ENCODE results near the gene EOMES.
"Not testable (repeated sequence)": the region's sequence is repeated elsewhere in the genome, so short reads cannot be mapped to it uniquely, and the experiment has no call there.

The EOMES gene

GRCh38 chr3:27721717-27722564 is at the start of gene EOMES:
Gene EOMES (minus strand): TSS chr3:27722323. CDS start chr3:27722294, 29 bp downstream.
- H3K4me3 ChIP-seq (ENCODE audit: low read length), result peak within 1 kb of the TSS; percentile 38
- no peak for DNase-seq (ENCODE audit: low read depth)
- TF ChIP-seq CTCF (conservative IDR thresholded peaks at IDR 0.05; ENCODE audit: low read depth, low read length), result peak; percentile 24

DNA sequence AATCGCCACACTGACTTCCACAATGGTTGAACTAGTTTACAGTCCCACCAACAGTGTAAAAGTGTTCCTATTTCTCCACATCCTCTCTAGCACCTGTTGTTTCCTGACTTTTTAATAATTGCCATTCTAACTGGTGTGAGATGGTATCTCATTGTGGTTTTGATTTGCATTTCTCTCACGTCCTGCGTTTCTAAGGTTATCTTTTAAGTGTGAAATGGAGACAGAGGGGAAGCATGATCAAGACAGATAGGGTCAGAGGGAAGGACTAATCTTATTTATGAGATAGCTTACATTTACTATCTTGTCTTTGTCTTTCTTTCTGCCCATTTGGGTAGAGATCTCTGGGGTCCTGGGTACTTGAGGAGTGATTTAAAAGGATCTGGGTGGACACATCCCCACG is 48.3 kb upstream of the EOMES start:
- H3K4me3 ChIP-seq (ENCODE audit: low read length); DNase-seq (ENCODE audit: low read depth): not testable (repeated sequence)

DNA sequence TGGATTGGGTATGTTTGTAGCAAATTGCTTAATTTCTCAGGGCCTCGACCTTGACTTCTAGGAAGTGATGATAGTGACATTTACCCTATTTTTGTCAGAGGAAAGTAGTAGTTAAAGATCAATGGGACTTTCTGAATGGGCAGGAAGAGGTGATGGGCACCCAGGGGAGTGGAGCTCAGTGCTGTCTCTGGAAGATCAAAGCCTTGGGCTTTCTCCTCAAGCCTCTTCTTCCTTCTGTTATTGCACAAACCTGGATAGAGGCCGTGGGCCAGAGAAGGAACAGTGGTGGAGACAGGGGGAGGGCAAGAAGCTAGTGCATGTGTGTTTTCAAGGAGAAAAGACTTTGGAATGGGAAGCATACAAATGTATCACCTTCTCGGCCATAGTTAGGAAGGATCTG is 44.9 kb upstream of the EOMES start:
- H3K4me3 ChIP-seq (ENCODE audit: low read length), result no peak overlapping the region
- TF ChIP-seq CTCF (conservative IDR thresholded peaks at IDR 0.05; ENCODE audit: low read depth, low read length), result no peak
- no peak for DNase-seq (ENCODE audit: low read depth)

DNA sequence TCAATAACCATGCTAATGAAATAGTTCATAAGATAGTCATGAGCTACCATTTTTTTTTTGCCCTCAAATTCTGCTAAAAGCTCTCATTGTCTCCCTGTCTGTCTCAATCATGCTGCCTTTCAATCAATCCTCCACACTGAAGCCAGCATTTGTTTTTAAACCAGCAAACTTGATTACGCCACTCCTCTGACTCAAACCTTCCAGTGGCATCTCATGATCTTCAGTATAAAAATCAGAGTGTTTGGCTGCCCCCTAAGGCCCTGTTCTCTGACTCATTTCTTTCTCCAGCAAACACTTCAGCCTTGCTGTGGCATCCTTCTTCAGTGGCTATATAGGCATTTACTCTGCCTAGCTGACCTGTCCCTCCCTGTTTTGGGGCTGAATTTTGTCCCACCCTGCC is 36.0 kb upstream of the EOMES start:
- TF ChIP-seq CTCF (conservative IDR thresholded peaks at IDR 0.05; ENCODE audit: low read depth, low read length), result no peak
- peak; percentile 75 for DNase-seq (ENCODE audit: low read depth)
- no peak overlapping the region for H3K4me3 ChIP-seq (ENCODE audit: low read length)

GRCh38 chr3:27756877-27757276 is 34.8 kb upstream of the EOMES start:
- no peak for TF ChIP-seq CTCF (conservative IDR thresholded peaks at IDR 0.05; ENCODE audit: low read depth, low read length)
- no peak for DNase-seq (ENCODE audit: low read depth)
- no peak overlapping the region for H3K4me3 ChIP-seq (ENCODE audit: low read length)

DNA sequence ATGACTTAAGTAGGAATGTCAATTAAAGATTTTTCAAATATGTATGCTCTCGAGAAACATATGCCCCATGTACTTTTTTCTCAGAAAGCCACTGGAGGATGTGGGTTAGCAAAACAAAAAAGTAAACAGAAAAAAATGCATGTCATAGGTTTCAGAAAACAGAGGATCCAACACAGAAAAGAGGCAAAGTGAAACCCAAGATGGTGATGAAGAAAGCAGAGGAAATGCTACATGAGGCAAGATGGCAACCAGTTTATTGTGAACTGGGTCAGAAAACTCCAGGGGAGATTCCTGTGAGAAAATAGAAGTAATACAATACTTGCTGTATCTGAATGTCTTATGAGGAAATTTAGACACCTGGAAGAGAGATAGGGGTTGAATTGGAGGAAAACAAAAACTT is 30.8 kb upstream of the EOMES start:
- H3K4me3 ChIP-seq (ENCODE audit: low read length), result no peak overlapping the region
- no peak for TF ChIP-seq CTCF (conservative IDR thresholded peaks at IDR 0.05; ENCODE audit: low read depth, low read length)
- no peak for DNase-seq (ENCODE audit: low read depth)

GRCh38 chr3:27749643-27750042 is 27.5 kb upstream of the EOMES start:
- TF ChIP-seq CTCF (conservative IDR thresholded peaks at IDR 0.05; ENCODE audit: low read depth, low read length), result no peak
- no peak for DNase-seq (ENCODE audit: low read depth)
- no peak overlapping the region for H3K4me3 ChIP-seq (ENCODE audit: low read length)

Measured in retinal pigment epithelial cell (primary cell).